ENCODE results near the gene CTBP1. TPM values are rescaled to one million over a fixed set of nuclear protein-coding genes. Genes with fewer than 3 reads are reported as not detected.

CTBP1 gene
- total and polyA plus RNA-seq, 9 of the 15 experiments (the other 6 are each of a cell fraction or from before 2014, with no cell fraction given): 14.5 to 162 (median 68.2) TPM

DNA sequence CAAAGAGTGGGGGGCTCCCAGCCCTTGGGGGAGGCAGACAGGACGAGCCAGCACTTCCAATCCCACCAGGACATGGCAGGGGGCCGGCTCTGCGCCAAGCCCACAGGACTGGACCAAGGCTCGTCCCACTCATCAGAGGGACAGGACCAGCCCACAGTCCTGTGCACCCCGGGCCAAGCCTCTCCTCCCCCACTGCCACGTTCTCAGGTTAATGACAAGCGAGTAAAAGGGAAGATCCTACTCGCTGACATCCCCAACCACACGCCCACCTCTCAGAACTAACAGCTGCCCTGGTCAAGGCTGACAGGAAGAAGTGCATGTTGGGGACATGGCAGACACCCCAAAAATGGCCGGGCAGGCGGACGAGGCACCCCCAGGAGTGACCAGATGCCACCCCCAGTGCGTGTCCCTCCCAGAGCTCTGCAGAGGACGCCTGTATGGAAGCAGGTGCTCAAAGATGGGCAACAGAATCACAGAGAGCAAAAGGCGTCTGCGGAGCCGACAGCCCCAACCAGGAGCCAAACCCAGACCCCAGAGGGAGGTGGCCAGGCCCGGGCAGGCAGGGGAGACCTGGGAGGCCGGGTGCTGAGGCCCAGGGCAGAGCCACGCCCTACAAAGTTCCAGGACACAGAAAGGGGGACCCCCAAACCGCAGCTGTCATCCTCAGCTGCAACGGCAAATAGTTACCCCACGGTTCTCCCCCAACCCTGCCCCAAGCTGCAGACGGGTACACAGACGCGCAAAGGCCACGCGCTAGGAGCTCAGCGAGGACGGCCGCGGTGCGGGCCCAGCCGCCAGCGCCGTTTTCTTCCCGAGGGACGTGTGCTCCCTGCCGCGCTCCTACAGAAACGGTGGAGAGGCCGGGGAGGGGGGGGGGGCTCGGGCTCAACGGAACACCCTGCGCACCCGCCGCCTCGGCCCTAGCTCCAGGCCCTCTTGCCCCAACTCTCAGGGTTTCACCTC, 1.7 kb downstream of the CTBP1 start (continued):
- TF ChIP-seq ATF2 (CRISPR knock-in tag; IDR thresholded peaks at IDR 0.05) (no peak), ZFP36 (IDR thresholded peaks at IDR 0.05; ENCODE audit: low read depth, low read length, partially characterized antibody) (no peak), CEBPG (CRISPR knock-in tag; IDR thresholded peaks at IDR 0.05) (no peak), CEBPG (tag; conservative IDR thresholded peaks at IDR 0.05 in 1 of 2, IDR thresholded peaks at IDR 0.05 in 1 of 2) (no peak), ZNF551 (CRISPR knock-in tag; IDR thresholded peaks at IDR 0.05) (no peak), COPS2 (conservative IDR thresholded peaks at IDR 0.05) (no peak), FOXA3 (CRISPR knock-in tag; conservative IDR thresholded peaks at IDR 0.05 in 1 of 2, IDR thresholded peaks at IDR 0.05 in 1 of 2) (no peak), PTBP1 (IDR thresholded peaks at IDR 0.05; ENCODE audit: low read depth, low read length) (no peak), TBP (optimal IDR thresholded peaks at IDR 0.05; ENCODE audit: low read depth, low read length) (no peak), ZBTB49 (CRISPR knock-in tag; IDR thresholded peaks at IDR 0.05; ENCODE audit: borderline replicate concordance) (no peak), IFI16 (CRISPR knock-in tag; IDR thresholded peaks at IDR 0.05) (no peak), ATF3 (IDR thresholded peaks at IDR 0.05) (no peak), ATF3 (CRISPR knock-in tag; conservative IDR thresholded peaks at IDR 0.05) (no peak), ZNF12 (CRISPR knock-in tag; IDR thresholded peaks at IDR 0.05) (no peak), SMARCC2 (IDR thresholded peaks at IDR 0.05; ENCODE audit: low read depth) (no peak), ZBTB12 (CRISPR knock-in tag; IDR thresholded peaks at IDR 0.05) (no peak), NUFIP1 (IDR thresholded peaks at IDR 0.05; ENCODE audit: partially characterized antibody) (no peak), RHOXF2B (CRISPR knock-in tag; conservative IDR thresholded peaks at IDR 0.05) (no peak), ZNF431 (CRISPR knock-in tag; IDR thresholded peaks at IDR 0.05) (no peak), SIN3A (IDR thresholded peaks at IDR 0.05; ENCODE audit: borderline replicate concordance in 2 of 2, control insufficient read depth in 1 of 2, low read depth in 2 of 2, low read length in 2 of 2) (no peak)
- TF ChIP-seq, protein P1, sequence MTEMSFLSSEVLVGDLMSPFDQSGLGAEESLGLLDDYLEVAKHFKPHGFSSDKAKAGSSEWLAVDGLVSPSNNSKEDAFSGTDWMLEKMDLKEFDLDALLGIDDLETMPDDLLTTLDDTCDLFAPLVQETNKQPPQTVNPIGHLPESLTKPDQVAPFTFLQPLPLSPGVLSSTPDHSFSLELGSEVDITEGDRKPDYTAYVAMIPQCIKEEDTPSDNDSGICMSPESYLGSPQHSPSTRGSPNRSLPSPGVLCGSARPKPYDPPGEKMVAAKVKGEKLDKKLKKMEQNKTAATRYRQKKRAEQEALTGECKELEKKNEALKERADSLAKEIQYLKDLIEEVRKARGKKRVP (CRISPR knock-in tag; IDR thresholded peaks at IDR 0.05): no peak

All from K562 (cell line).